Activated CD8-positive, alpha-beta memory T cell treated with anti-CD3 and anti-CD28 coated beads for 4 hours (primary cell): ENCODE measurements around the gene ITPKB.
A peak's percentile ranks its signal among the peaks of the same experiment; 100 is the strongest.
"Not testable (repeated sequence)": the region's sequence is repeated elsewhere in the genome, so short reads cannot be mapped to it uniquely, and the experiment has no call there.

Experiments
- DNase-seq, 2 donors: peaks; one replicate each; pipeline ENCODE4 v3.0.0-alpha.2; 2020; ENCODE audit warnings: low read depth in 2 of 2

Gene ITPKB

DNA sequence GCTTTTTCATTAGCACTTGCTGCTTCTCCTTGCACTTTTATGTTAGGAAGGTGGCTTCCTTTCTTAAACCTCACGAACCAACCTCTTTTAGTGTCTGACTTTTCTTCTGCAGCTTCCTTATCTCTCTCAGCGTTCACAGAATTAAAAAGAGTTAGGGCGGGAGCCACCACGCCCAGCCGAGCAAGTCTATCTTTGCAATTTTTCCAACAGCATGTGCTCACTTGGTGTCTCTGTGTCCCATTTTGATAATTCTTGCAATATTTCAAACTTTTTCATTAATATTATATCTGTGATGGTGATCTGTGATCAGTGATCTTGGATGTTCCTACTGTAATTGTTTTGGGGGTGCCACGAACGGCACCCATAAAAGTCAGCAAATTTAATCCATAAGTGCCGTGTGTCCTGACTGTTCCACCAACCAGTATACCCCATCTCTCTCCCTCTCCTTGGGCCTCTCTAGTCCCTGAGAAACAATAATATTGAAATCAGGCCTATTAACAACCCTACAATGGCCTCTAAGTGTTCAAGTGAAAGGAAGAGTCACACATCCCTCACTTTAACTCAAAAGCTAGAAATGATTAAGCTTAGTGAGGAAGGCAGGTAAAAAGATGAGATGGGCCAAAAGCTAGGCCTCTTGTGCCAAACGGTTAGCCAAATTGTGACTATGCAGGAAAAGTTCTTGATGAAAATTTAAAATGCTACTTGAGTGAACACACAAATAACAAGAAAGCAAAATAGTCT is 15.9 kb upstream of the ITPKB start:
- DNase-seq, result no peak

DNA sequence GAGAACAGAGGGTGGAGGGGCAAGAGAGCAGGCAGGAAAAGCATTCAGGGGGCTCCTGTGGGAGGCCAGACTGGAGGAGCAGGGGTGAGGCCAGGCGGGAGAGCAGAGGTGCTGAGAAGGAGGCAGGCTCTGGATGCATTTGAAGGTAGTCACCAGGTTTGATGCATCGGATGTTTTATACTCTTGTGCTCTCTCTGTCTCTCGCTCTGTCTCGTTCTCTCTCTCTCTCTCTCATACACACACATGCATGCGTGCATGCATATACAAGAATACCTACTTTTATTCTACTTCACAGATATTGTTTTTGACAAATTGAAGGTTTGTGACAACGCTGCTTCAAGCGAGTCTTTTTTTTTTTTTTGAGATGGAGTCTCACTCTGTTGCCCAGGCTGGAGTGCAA is 15.0 kb upstream of the ITPKB start:
- DNase-seq, result no peak

DNA sequence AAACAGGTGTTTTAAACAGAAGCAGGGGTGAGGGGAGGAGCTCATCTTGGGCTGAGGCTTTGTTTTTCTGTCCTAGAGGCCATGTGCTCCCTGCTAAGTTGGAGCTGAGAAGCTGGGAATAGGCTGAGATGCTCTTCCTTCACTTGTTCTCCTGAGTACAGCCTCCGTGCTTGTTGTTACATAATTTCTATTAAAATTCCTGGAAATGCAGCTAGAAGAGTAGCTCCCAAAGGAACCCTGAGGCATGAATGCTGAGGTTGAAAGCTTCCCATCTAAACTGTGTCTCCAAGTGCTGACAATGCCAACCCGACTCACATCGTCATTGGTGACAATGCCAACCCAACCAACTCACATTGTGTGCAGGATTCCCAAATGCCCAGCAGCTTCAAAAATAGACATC is 12.6 kb upstream of the ITPKB start:
- no peak for DNase-seq

DNA sequence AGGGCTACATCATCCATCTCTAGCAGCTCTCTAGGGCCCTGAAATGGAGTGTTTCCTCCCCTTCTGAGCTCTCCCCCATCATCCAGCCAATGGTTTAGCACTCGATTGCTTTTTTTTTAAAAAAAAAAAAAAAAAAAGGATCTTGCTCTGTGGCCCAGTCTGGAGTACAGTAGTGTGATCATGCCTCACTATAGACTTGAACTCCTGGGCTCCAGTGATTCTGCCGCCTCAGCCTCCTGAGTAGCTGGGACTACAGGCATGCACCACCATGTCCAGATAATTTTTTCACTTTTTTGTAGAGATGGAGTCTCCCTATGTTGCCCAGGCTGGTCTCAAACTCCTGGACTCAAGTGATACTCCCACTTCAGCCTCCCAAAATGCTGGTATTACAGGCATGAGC is 12.1 kb upstream of the ITPKB start:
- DNase-seq, result no peak

DNA sequence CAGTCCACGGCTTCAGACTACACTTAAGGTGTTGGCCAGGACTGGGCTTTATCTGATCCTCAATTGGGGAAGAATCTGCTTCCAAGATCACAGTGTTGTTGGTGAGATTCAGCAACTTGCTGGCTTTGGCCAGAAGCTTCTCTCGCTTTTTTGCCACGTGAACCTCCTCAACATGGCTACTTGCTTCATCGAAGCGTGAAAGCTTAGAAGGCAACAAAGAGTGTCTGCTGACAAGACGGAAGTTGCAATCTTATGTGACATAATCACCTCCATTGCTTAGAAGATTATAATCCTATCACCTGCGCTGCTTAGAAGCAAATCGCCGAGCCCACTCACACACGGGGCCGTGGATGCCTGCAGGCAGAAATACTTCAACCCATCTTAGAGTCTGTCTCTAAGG is 10.4 kb upstream of the ITPKB start:
- no peak for DNase-seq

DNA sequence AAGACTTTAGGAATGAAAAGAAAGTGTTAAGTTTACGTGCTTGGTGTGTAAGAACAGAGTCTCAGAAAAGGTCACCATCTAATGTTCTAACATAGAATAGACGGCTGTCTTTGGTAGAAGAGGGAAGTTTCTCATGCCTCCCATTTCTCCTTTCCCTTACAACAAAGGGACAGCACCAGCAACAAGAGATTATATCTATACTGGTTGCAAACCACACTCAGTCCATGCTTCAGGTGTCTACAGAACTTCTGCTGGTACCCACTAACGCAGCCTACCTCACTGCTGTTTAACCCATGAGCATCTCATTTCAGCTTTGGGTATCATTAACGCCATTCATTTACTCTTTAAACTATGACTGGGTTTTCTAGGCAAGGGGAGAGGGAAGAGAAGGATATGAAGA is 9.2 kb upstream of the ITPKB start:
- no peak for DNase-seq

DNA sequence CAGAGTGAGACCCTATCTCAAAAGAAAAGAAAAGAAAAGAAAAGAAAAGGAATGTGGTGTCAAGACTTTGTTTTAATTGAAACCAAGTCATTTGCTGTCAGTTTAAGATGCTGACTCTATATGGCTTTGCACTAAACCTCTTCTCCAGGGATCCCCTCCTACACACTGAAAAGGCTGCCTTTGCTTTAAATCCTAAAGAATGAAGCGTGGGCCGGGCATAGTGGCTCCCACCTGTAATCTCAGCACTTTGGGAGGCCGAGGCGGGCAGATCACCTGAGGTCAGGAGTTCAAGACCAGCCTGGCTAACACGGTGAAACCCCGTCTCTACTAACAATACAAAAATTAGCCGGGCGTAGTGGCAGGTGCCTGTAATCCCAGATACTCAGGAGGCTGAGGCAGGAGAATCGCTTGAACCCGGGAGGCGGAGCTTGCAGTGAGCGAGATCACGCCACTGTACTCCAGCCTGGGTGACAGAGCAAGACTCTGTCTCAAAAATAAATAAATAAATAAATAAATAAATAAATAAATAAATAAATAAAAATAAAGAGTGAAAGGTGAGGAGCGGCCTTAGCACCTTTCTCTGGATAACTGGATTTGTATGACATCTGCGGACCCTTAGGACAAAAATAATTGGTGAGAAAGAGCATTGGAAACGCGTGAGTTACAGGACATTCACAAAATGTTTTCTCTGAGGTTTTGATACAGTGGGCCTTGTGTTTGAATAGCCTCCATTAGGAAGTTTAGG is 8.6 kb upstream of the ITPKB start:
- not testable (repeated sequence) for DNase-seq

DNA sequence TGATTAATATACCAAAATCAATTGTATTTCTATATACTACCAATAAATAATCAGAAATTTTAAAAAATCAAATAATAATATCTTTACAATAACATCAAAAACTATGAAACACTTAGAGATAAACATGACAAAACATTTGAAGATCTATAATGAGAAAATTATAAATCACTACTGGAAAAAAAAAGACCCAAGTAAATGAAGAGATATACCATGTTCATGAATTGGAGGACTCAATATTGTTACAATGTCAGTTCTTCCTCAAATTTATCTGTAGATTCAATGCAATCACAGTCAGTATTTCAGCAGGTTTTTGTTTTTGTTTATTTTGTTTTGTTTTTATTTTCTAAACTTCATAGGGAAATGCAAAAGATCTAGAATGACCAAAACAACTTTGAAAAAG is 4.2 kb upstream of the ITPKB start:
- DNase-seq, result no peak

DNA sequence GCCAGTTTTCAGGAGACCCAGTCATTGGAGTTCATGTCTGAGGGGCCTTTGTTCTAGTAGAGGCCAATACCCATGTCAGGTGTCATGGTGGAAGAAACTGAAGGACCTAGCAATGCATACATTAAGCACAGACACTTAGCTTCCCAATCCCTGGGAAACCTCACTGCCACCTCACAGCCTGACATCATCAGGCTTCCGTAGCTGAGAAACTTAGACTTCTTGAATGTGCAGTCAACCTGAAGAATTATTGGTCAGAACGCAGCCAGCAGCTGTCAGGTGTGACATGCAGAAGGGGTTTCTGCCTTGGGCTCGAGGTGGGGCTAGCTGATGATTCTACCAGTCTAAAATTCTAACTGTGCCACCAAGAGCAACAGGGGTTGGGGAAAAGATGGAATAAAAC is 1.9 kb upstream of the ITPKB start:
- no peak for DNase-seq

DNA sequence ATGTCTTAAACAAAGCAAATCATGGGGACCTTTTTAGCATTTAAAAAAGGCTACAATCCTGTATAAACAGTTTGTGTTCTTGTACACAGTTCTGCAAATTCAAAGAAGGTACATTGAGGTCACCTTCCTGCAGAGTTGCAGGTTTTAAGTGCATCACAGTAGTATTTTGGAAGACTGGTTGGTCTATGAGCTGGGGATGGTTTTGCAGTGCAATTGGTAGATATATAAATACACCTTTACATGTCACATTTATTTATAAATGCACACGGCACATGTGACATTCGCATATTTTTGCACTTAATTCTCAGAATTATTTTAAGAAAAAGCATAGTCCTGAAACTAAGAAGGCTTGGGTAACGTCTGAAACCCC is 599 bp upstream of the ITPKB start:
- no peak for DNase-seq

DNA sequence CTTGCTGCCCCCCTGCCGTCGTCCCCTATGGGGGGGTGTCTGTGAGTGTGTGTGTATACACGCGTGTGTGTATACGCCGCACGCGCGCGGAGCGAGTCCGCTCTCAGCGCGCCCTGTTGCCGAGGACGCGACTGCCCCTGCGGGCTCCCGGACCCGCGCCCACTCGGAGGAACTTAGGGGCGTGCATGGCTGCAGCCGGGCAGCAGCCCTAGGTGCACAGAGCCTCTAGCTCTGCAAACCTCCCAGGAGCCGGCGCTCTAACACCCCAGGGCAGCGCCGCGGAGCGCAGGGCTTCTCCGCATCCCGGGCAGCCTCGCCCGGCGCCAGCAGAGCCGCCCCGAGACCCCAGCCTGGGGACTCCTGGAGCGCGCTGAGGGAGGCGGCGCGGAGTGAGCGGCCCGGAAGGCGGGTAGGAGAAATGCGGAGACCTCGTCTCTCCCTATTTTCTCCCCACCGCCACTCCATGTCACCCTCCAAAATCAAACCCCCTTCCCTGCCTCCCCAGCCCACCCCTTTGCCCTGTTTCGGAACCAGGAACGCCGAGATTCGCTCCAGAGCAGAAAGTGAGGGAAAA is 574 bp downstream of the ITPKB start:
- no peak for DNase-seq

DNA sequence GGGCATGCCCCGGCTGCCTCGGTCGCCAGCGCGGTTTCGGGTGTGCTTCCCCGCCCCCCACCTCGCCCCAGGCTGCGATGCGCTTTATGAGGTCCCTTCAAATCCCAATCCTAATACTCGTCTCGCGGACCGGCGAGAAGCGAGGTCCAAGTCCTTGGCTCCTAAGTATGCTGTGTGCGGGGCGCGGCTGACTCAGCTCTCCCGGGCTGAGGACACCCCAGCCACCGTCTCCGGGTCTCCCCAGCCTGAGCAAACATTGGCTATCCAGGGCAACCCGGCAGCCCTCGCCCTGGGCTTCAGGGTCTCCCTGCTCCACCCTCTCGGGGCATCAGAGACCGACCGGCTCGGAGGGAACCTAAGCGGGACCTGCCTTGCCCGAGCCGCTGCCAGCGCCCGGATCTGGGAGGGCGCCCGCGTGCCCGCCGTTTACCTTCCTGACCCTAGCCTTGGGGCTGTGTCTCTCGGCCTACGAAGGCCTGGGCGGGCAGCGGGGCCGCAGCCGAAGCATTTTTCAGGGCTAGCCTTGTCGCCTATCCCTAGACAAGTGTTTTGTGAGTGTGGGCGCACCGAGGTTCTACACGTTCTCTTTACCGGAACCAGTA is 1.2 kb downstream of the ITPKB start:
- DNase-seq, result peak in 1 of 2 donors; percentile 20

DNA sequence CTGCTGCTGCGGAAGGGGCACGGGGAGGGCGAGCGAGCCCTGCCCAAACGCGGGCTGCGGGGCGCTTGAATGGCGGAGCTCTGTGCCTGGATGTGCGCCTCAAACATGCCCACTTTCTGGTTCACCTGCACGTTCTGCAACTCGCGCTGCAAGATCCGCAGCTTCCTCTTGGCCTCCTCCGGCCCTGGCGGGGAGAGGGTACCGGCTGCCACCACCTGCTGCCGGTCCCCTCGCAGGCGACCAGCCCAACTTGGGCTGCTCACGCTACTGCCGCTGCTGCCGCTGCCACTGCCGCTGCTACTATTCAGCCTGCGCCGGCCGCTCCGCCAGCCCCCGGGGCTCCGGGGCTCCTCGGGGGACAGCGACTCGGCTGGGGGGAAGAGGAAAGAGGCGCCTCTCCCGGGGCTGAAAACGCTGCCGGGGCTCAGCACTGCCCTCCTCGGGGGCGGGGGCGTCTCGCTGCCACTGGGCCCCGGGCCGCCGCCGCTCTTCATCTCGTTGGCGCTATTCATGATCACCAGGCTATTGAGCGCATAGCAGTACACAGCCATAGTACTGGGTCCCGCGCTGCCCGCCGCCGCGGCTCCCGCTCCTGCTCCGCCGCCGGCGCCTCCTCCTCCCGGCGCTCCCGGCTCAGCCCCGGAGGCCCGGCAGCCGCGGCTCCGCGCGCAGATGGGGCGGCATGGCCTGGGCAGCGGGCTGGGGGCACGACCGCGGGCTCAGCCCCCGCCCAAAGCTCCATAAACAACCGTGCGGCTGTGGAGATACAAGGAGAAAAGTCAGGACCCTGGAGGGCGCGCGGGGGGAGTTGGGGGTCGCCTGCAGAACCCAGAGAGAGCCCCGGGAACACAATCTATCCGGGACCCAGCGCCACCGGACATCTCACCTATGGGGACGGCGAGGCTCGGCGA is 1.9 kb downstream of the ITPKB start:
- no peak for DNase-seq

DNA sequence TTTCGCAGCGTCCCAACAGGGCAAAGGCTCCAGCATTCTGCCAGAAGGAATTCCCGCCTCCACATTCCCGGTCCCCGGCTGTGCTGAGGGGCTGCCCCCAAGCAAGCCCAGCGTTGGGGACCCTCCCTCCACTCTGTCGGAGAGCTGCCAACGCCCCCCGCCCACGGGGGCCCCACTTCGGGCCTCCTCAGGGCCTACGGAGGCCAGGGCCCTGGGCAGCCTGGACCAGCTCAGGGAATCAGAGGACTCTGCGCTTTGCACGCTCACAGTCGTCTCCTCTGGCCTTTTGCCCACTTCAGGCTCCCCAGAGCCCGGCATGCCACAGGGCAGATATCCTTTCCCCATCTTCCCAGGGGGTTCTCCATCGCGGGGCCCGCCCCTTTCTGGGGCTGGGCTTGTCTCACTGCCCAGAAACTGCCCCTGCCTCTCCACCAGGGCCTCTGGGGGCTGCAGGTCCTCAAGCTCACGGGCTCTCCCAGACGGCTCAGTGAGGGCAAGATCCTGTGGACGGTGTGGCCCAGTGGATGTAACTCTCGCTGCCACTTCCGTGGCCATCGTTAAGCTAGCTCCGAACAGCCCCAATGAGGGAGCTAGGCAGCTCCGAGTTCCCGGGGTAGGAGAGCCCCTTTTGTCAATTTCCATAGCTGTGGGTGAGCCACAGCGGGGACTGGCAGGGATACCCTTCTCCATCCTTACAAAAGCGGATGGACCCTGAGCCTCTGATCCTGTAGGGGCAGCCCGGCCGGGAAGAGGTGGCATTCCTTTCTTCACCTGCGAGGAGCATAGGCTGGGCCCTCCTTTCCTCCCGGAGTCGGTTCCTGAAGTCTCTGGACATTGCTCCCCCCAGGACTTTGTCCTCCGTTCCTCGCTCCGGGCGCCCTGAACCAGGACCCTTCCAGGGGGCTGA is 2.8 kb downstream of the ITPKB start:
- no peak for DNase-seq

DNA sequence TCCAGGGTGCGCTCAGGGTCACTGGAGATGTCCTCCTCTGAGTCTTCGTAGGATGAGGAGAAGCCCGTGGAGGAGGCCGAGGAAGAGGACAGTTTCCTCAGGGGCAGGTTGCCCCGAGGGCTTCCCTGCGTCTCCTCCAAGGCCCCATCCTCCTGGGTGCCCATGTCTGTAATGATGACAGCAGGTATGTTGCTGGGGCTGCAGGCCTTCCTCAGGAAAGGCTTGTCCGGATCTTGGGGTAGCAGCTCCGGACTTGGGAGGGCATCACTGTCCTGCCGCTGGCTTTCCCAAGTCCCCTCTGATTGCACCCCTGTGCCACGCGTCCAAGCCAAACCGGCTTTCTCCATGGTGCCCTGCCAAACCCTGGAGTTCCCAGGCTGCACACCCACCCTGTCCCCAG is 3.5 kb downstream of the ITPKB start:
- DNase-seq, result no peak

DNA sequence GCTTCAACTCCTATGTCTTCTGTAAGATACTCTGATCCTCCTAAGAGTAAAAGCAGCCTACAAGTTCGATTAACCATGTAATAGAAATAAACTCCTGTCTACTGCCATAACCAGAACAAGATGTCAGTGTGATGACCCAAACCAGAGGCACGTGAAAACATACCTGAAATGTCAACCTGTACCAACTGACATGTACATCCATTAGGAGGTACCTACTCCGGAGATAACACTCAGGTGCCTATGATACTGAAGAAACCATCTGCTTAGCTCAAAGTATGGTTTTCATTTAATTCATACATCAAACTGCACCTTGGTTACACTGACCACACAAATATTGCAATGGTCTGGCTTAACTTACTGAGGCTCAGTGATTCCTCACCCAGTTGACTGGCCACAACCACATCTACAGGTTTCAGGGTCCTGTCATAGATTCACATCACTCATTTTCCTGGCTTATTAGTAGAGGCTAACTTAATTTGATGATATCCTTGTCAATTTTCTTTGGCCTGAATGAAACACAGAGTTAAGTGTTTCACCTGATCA is 4.4 kb downstream of the ITPKB start:
- DNase-seq, result no peak

DNA sequence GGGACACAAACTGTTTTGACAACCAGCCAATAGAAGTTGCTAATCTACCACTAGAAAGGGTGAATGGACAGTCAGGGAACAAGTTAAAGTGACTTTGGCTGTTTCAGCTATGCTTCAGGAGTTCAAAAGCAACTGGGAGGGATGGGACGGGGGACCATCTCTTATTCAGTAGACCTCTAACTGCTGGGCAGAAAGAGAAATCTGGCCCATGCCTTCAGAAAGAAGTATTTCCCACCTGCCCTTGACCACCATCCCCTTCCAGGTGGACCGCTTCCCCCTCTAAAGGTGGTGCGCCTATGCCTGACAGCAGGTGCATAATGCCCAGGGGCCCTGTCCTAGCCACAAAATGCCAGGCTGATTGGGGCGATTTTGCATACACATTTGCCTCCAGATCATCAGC is 5.2 kb downstream of the ITPKB start:
- DNase-seq, result no peak

DNA sequence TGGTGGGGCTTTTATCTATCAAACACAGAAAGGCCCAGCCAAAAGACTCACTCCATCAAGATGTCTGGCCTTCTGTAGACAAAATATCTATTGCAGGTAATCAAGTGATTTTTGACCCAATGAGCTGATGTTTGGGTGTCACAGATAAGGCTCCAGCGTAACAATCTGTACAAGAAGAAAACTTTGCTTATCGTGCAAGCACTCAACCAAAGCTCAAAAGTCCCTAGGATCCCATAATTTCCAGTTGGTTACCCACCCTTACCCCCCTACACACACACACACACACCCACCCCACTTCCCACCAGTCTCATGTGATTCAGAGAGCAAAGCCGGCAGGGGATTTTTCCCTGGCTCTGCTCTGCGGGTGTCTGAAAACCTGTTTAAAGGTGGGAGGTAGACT is 5.8 kb downstream of the ITPKB start:
- DNase-seq, result no peak

DNA sequence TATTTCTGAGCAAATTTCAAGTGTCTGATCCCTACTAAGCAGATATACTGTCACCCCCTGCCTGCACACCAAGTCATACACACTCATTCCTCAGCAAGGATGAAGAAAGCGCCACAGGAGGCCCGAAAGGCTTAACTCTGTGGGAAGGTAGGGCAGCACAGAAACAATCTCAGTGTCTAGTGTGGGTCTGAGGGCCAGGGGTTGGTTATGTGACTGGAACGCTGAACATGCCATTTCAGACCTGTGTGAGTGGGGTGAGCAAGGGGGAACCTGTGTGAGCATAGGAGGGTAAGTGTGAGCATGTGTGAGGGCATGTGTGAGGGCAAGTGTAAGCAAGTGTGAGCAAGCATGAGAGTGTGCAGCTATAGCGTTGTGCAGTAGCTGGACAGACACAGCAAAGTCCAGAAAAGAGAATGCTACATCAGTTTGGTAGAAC is 6.2 kb downstream of the ITPKB start:
- no peak for DNase-seq

DNA sequence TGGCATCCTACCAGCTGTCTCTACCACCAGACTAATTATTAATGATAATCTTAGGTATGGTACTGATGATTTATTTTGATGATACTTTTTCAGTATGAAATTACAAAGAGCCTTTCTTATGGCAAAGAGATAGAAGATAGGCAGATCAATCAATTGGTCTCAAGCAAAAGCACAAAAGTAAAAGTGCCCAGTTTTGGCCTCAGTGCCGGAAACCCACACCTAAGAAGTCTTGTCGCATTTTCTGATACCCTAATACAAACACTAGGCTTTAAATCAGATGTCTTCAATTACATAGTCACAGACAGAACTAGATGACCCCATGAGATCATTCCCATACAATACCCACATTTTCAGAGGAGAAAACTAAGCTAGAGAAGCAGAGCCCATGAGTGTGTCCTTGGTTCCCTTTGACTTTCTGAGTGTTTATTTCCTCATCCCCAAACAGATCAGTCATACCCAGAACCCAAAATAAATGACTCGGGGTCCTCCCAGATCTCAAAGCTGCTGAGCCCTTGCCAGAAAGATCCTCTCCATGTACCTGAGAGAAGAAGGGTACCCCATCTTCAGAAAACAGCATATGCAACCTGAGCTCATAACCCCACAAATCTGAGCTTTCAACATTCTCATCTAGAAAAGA is 7.7 kb downstream of the ITPKB start:
- DNase-seq, result no peak
